ENCODE results near the gene LRRK1.

DNA sequence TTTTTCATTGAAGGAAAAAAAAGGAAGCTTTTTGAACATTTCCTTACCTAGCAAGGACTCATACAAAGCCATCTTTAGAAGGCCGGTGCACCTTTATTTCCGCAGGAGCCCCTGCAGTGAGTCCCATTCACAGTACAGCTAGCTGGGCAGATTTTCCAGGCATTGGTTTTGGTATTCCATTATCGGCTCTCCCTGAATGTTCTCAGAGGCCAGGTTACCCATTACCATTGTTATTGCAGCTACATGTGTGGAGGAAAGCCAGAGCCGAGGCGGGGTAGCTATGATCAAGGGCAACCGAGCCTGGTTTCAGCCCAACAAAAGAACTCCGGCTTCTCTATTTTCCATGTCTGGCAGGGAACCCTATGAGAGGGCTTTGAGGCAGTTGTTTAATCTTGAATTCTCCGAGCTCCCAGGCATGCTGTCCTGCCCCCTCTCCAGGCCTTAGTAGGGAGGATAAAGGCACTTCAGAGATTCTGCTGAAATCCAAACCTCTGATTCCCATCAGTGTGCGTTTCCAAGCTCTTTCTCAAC is 100.3 kb downstream of the LRRK1 start:
- TF ChIP-seq EP300 (IDR thresholded peaks at IDR 0.05) (no peak), POLR2A (IDR thresholded peaks at IDR 0.05) (no peak)
- TF ChIP-seq, protein P1, sequence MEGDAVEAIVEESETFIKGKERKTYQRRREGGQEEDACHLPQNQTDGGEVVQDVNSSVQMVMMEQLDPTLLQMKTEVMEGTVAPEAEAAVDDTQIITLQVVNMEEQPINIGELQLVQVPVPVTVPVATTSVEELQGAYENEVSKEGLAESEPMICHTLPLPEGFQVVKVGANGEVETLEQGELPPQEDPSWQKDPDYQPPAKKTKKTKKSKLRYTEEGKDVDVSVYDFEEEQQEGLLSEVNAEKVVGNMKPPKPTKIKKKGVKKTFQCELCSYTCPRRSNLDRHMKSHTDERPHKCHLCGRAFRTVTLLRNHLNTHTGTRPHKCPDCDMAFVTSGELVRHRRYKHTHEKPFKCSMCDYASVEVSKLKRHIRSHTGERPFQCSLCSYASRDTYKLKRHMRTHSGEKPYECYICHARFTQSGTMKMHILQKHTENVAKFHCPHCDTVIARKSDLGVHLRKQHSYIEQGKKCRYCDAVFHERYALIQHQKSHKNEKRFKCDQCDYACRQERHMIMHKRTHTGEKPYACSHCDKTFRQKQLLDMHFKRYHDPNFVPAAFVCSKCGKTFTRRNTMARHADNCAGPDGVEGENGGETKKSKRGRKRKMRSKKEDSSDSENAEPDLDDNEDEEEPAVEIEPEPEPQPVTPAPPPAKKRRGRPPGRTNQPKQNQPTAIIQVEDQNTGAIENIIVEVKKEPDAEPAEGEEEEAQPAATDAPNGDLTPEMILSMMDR (IDR thresholded peaks at IDR 0.05), result no peak

Measured in stomach (tissue), 4 donors.